Umbilical cord (tissue), 2 donors: Measurements from ENCODE around the gene KRTAP20-2. TPM values are rescaled to one million over a fixed set of nuclear protein-coding genes. Genes with fewer than 3 reads are reported as not detected.

Experiments
- DNase-seq: peaks from one replicate; pipeline ENCODE4 v3.0.0-alpha.2; 2015; ENCODE audit warnings: low spot score
- total RNA-seq: library from RNA; depleted of rRNA; stranded (reverse); fragments of >200 nt; gene quantifications from one replicate; pipeline ENCODE4 v1.2.3, GENCODE V29; 2014; ENCODE audit warnings: low replicate concordance; ENCODE audit not compliant: insufficient read depth

KRTAP20-2 gene
- 3.9 TPM for total RNA-seq

- DNase-seq: no peak
Measured at GRCh38 chr21:30634906-30635305, at the start of gene KRTAP20-2. Gene KRTAP20-2 (plus strand): TSS chr21:30635206. CDS start chr21:30635264, 58 bp downstream.

GRCh38 chr21:30590297-30590696, 44.7 kb upstream of the KRTAP20-2 start, which contains the start of gene KRTAP22-2:
Gene KRTAP22-2 (minus strand): TSS chr21:30590397.
- DNase-seq: no peak

- no peak for DNase-seq
Measured at GRCh38 chr21:30592140-30592539, 42.9 kb upstream of the KRTAP20-2 start, which contains the start of gene KRTAP6-3. Gene KRTAP6-3 (plus strand): TSS chr21:30592440. CDS start chr21:30592446, 6 bp downstream.

GRCh38 chr21:30598802-30599201, 36.2 kb upstream of the KRTAP20-2 start, which contains the start of gene KRTAP6-2:
Gene KRTAP6-2 (minus strand): TSS chr21:30598902. CDS start chr21:30598874, 28 bp downstream.
- DNase-seq: no peak

- DNase-seq: no peak
Measured at GRCh38 chr21:30600787-30601186, 34.2 kb upstream of the KRTAP20-2 start, which contains the start of gene KRTAP22-1. Gene KRTAP22-1 (plus strand): TSS chr21:30601087.

- DNase-seq: no peak
Measured at GRCh38 chr21:30605968-30606367, 29.0 kb upstream of the KRTAP20-2 start.

GRCh38 chr21:30612132-30612531, 22.9 kb upstream of the KRTAP20-2 start:
- DNase-seq: no peak

GRCh38 chr21:30613836-30614235, 21.2 kb upstream of the KRTAP20-2 start, which contains the start of gene KRTAP6-1:
Gene KRTAP6-1 (minus strand): TSS chr21:30613930. CDS start chr21:30613904, 26 bp downstream.
- no peak for DNase-seq

- DNase-seq: no peak
Measured at GRCh38 chr21:30615199-30615598, 19.8 kb upstream of the KRTAP20-2 start.

- DNase-seq: no peak
Measured at GRCh38 chr21:30616125-30616524, 18.9 kb upstream of the KRTAP20-2 start, which contains the start of gene KRTAP20-1. Gene KRTAP20-1 (plus strand): TSS chr21:30616425. CDS start chr21:30616455, 30 bp downstream.

GRCh38 chr21:30620080-30620479, 14.9 kb upstream of the KRTAP20-2 start:
- no peak for DNase-seq

- no peak for DNase-seq
Measured at GRCh38 chr21:30620522-30620921, 14.5 kb upstream of the KRTAP20-2 start, which contains the start of gene KRTAP20-4. Gene KRTAP20-4 (plus strand): TSS chr21:30620627.

GRCh38 chr21:30623362-30623761, 11.6 kb upstream of the KRTAP20-2 start:
- DNase-seq: no peak

GRCh38 chr21:30625449-30626165, 9.4 kb upstream of the KRTAP20-2 start:
- DNase-seq: no peak

GRCh38 chr21:30628109-30628508, 6.9 kb upstream of the KRTAP20-2 start:
- DNase-seq: no peak

GRCh38 chr21:30629200-30629599, 5.8 kb upstream of the KRTAP20-2 start:
- DNase-seq: peak; percentile 69

GRCh38 chr21:30638686-30639085, 3.7 kb downstream of the KRTAP20-2 start:
- no peak for DNase-seq

- no peak for DNase-seq
Measured at GRCh38 chr21:30642564-30642963, 7.6 kb downstream of the KRTAP20-2 start, which contains the start of gene KRTAP20-3. Gene KRTAP20-3 (plus strand): TSS chr21:30642864.

GRCh38 chr21:30646904-30647414, 12.0 kb downstream of the KRTAP20-2 start:
- no peak for DNase-seq

GRCh38 chr21:30652891-30653290, 17.9 kb downstream of the KRTAP20-2 start:
- no peak for DNase-seq

- DNase-seq: no peak
Measured at GRCh38 chr21:30668776-30669175, 33.8 kb downstream of the KRTAP20-2 start.

GRCh38 chr21:30672985-30673650, 38.1 kb downstream of the KRTAP20-2 start:
- DNase-seq: no peak
